C4-2B (cell line): Measurements from ENCODE around the gene EMX1.

ENCODE experiments used
- H3K27ac ChIP-seq: fragments of 450-650 bp; 2 replicates; pipeline ENCODE4 v1.5.1; 2017
- CTCF ChIP-seq: fragments of 450-650 bp; conservative IDR thresholded peaks from 2 replicates; pipeline ENCODE4 v1.5.1; 2017; ENCODE audit warnings: mild to moderate bottlenecking
- ZFX ChIP-seq: fragments of 450-650 bp; IDR thresholded peaks from 2 replicates; pipeline ENCODE4 v1.6.1; 2017

EMX1 gene

GRCh38 chr2:72946466-72946865 lies 29.1 kb downstream of the EMX1 start:
- TF ChIP-seq CTCF (no peak), ZFX (no peak)
- H3K27ac ChIP-seq = no peak overlapping the region

GRCh38 chr2:72947952-72948830 lies 30.9 kb downstream of the EMX1 start:
- no peak for TF ChIP-seq CTCF
- no peak for TF ChIP-seq ZFX
- no peak overlapping the region for H3K27ac ChIP-seq

- TF ChIP-seq ZFX (no peak), CTCF (no peak)
- no peak overlapping the region for H3K27ac ChIP-seq
Observed at GRCh38 chr2:72949045-72949444, 31.7 kb downstream of the EMX1 start.

DNA sequence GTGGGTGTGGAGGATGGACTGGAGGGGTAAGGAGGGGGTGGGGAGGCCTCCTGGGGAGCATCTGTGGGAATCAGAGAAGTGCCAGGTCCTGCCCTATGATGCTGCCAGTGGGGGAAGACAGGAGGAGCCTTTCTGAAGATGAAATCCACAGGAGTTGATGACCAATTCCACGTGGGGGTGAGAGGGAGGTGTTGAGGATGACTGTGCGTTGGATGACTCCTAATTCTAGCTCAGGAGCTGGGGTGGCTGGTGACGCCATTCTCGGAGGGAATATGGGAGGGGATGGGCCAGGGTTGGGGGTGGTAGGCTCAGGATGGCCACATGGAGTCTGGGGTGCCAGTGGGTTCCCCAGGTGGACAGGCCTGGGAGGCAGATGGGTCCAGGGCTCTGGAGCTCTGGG lies 32.3 kb downstream of the EMX1 start:
- TF ChIP-seq ZFX (no peak), CTCF (no peak)
- no peak overlapping the region for H3K27ac ChIP-seq

- TF ChIP-seq CTCF = no peak
- TF ChIP-seq ZFX = no peak
Observed at GRCh38 chr2:72950558-72951255, 33.4 kb downstream of the EMX1 start.

DNA sequence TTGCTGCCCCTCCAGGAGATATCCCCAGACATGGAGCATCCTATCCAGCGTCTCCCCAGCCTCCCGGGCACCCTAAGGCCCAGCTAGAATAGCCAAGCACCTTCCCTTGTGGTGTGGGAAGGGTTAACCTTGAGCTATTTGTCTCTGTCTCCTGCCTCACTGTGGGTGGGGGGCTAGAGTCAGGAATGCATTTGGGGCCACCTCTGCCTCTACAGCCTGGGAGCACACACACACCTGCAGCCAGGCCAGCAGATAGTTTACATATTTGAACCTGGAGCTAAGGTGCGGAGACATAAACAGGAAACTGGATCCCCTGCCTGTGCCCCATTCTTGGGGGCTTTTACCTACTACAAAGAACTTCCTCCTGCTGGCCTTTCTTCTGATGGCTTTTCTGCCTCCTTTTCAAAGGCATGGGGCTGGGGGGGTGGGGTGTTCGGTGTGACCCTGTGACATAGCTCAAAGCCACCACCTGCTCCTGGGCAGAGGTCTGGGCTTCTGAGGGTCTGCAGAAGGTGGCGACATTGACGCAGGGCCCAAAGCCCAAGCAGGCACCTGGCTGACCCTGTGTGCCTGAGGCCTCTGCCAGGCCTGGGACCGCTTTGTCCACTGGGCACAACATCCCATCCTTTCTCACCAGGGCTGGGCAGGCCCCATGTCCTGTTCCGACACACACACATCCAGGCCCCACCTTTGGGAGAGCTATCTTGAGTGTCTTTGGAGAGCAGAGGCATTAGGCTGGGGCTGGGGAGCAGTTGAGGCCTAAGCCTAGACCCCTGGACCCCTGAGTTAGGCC lies 34.2 kb downstream of the EMX1 start:
- TF ChIP-seq CTCF = no peak
- no peak for TF ChIP-seq ZFX
- no peak overlapping the region for H3K27ac ChIP-seq

More at GRCh38 chr2:72950558-72951255, 33.4 kb downstream of the EMX1 start:
- no peak overlapping the region for H3K27ac ChIP-seq
